MM.1S (cell line): ENCODE measurements around the gene THADA.

Experiments used
- DNase-seq: peaks from one replicate; pipeline ENCODE4 v3.0.0-alpha.2; 2015
- H2AFZ ChIP-seq: fragments of 300-600 bp; sonication (generic); 2 replicates; pipeline ENCODE4 v1.6.0; 2016; ENCODE audit warnings: antibody characterized with exemption, low read length
- H3F3A ChIP-seq: fragments of 300-600 bp; sonication (generic); 2 replicates; pipeline ENCODE4 v1.6.1; 2016; ENCODE audit warnings: mild to moderate bottlenecking, antibody characterized with exemption, low read length, moderate library complexity, mixed read lengths; ENCODE audit not compliant: insufficient read depth
- H3K27ac ChIP-seq: fragments of 300-600 bp; sonication (generic); 2 replicates; pipeline ENCODE4 v1.5.1; 2016; ENCODE audit warnings: mild to moderate bottlenecking, low read length
- H3K27me3 ChIP-seq: fragments of 300-600 bp; sonication (generic); replicated peaks from 2 replicates; pipeline ENCODE4 v1.6.0; 2016; ENCODE audit warnings: low read length; ENCODE audit not compliant: insufficient read depth
- H3K36me3 ChIP-seq: fragments of 300-600 bp; sonication (generic); replicated peaks from 2 replicates; pipeline ENCODE4 v1.6.1; 2016; ENCODE audit warnings: mild to moderate bottlenecking, low read length, mixed read lengths; ENCODE audit not compliant: insufficient read depth
- H3K4me1 ChIP-seq: fragments of 300-600 bp; sonication (generic); 2 replicates; pipeline ENCODE4 v1.6.1; 2016; ENCODE audit warnings: low read length, mixed read lengths
- H3K4me2 ChIP-seq: fragments of 300-600 bp; sonication (generic); 2 replicates; pipeline ENCODE4 v1.6.0; 2016; ENCODE audit warnings: low read depth, low read length
- H3K4me3 ChIP-seq: fragments of 300-600 bp; sonication (generic); 2 replicates; pipeline ENCODE4 v1.5.1; 2016; ENCODE audit warnings: low read length, mixed read lengths
- H3K79me2 ChIP-seq: fragments of 300-600 bp; sonication (generic); 2 replicates; pipeline ENCODE4 v1.6.1; 2016; ENCODE audit warnings: mixed run types, low read length, mixed read lengths
- H3K9ac ChIP-seq: fragments of 300-600 bp; sonication (generic); 2 replicates; pipeline ENCODE4 v1.6.1; 2016; ENCODE audit warnings: low read length, mixed read lengths
- H3K9me2 ChIP-seq: fragments of 300-600 bp; sonication (generic); replicated peaks from 2 replicates; pipeline ENCODE4 v1.6.1; 2016; ENCODE audit warnings: mild to moderate bottlenecking, low read length, mixed read lengths; ENCODE audit not compliant: insufficient read depth
- H3K9me3 ChIP-seq: fragments of 300-600 bp; sonication (generic); replicated peaks from 2 replicates; pipeline ENCODE4 v1.6.1; 2016; ENCODE audit warnings: mild to moderate bottlenecking, low read length, mixed read lengths; ENCODE audit not compliant: insufficient read depth
- H4K20me1 ChIP-seq: fragments of 300-600 bp; sonication (generic); 2 replicates; pipeline ENCODE4 v1.6.1; 2016; ENCODE audit warnings: mild to moderate bottlenecking, low read length, moderate library complexity, mixed read lengths; ENCODE audit not compliant: insufficient read depth
- CTCF ChIP-seq: fragments of 300-600 bp; sonication (generic); IDR thresholded peaks from 2 replicates; pipeline ENCODE4 v1.5.1; 2016; ENCODE audit warnings: antibody characterized with exemption, low read length, mixed read lengths
- EZH2 ChIP-seq: fragments of 300-600 bp; sonication (generic); optimal IDR thresholded peaks from 2 replicates; pipeline ENCODE3; 2017; ENCODE audit warnings: low read depth, mild to moderate bottlenecking, antibody characterized with exemption, low read length, mixed read lengths
- EZH2phosphoT487 ChIP-seq: fragments of 300-600 bp; sonication (generic); IDR thresholded peaks from 2 replicates; pipeline ENCODE4 v1.6.1; 2018; ENCODE audit warnings: antibody characterized with exemption, low read length

Gene THADA

GRCh38 chr2:43391201-43391877 lies 204.5 kb downstream of the THADA start:
- no peak overlapping the region for H3K9ac ChIP-seq
- TF ChIP-seq EZH2 (no peak), CTCF (no peak), EZH2phosphoT487 (no peak)
- no peak overlapping the region for H3K27ac ChIP-seq
- H3K36me3 ChIP-seq: no peaks in the 10 kb centered on the region
- H3K4me2 ChIP-seq: no peak overlapping the region
- H3K4me1 ChIP-seq: peaks cover 18% of the 10 kb centered on the region
- H3K4me3 ChIP-seq: no peak overlapping the region
- no peaks in the 10 kb centered on the region for H3K79me2 ChIP-seq
- H3K27me3 ChIP-seq: no peaks in the 10 kb centered on the region
- no peaks in the 10 kb centered on the region for H4K20me1 ChIP-seq
- no peaks in the 10 kb centered on the region for H3K9me3 ChIP-seq
- DNase-seq: no peak
- no peaks in the 10 kb centered on the region for H3K9me2 ChIP-seq
- no peak overlapping the region for H2AFZ ChIP-seq
- H3F3A ChIP-seq: peaks cover 10% of the 10 kb centered on the region; the same call in 1 of the 2 replicates

GRCh38 chr2:43389581-43390466 lies 206.0 kb downstream of the THADA start:
- Histone ChIP-seq H2AFZ (no peak overlapping the region), H3K4me2 (no peak overlapping the region), H3K4me1 (peaks cover 18% of the 10 kb centered on the region), H3K9ac (no peak overlapping the region), H3K4me3 (no peak overlapping the region), H3K36me3 (no peaks in the 10 kb centered on the region), H3K79me2 (no peaks in the 10 kb centered on the region), H3K9me2 (no peaks in the 10 kb centered on the region), H3K27me3 (no peaks in the 10 kb centered on the region), H4K20me1 (no peaks in the 10 kb centered on the region), H3F3A (peaks cover 10% of the 10 kb centered on the region; the same call in 1 of the 2 replicates), H3K9me3 (no peaks in the 10 kb centered on the region), H3K27ac (no peak overlapping the region)
- DNase-seq: no peak
- no peak for TF ChIP-seq EZH2phosphoT487

GRCh38 chr2:43388371-43388770 lies 207.5 kb downstream of the THADA start:
- no peaks in the 10 kb centered on the region for H4K20me1 ChIP-seq
- no peak overlapping the region for H3K27ac ChIP-seq
- H3K27me3 ChIP-seq: no peaks in the 10 kb centered on the region
- H3K4me2 ChIP-seq: no peak overlapping the region
- H3K79me2 ChIP-seq: no peaks in the 10 kb centered on the region
- H3K9ac ChIP-seq: no peak overlapping the region
- no peak for DNase-seq
- H3K4me3 ChIP-seq: no peak overlapping the region
- peaks cover 10% of the 10 kb centered on the region; the same call in 1 of the 2 replicates for H3F3A ChIP-seq
- no peaks in the 10 kb centered on the region for H3K9me3 ChIP-seq
- H3K9me2 ChIP-seq: no peaks in the 10 kb centered on the region
- no peak for TF ChIP-seq EZH2
- no peak for TF ChIP-seq CTCF
- TF ChIP-seq EZH2phosphoT487: no peak
- peaks cover 18% of the 10 kb centered on the region for H3K4me1 ChIP-seq
- no peak overlapping the region for H2AFZ ChIP-seq
- no peaks in the 10 kb centered on the region for H3K36me3 ChIP-seq
